T-helper 9 cell (primary cell): ENCODE measurements around the gene ATP6V1C2.
"Not testable (repeated sequence)": the region's sequence is repeated elsewhere in the genome, so short reads cannot be mapped to it uniquely, and the experiment has no call there.

ENCODE experiments used
- DNase-seq: peaks from one replicate; pipeline ENCODE4 v3.0.0-alpha.2; 2020

The ATP6V1C2 gene

GRCh38 chr2:10787176-10787968 is 65.9 kb downstream of the ATP6V1C2 start:
- DNase-seq, result peak; percentile 14

- DNase-seq, result no peak
Observed at GRCh38 chr2:10788855-10789254, 67.4 kb downstream of the ATP6V1C2 start.

- DNase-seq, result no peak
Observed at GRCh38 chr2:10790228-10790973, 69.0 kb downstream of the ATP6V1C2 start.

- no peak for DNase-seq
Observed at GRCh38 chr2:10792001-10792634, 70.7 kb downstream of the ATP6V1C2 start.

- DNase-seq, result no peak
Observed at GRCh38 chr2:10792660-10793400, 71.4 kb downstream of the ATP6V1C2 start.

- DNase-seq, result no peak
Observed at GRCh38 chr2:10793816-10794215, 72.4 kb downstream of the ATP6V1C2 start.

GRCh38 chr2:10794876-10795275 is 73.4 kb downstream of the ATP6V1C2 start:
- DNase-seq, result no peak

- DNase-seq, result no peak
Observed at GRCh38 chr2:10795508-10796046, 74.1 kb downstream of the ATP6V1C2 start.

- no peak for DNase-seq
Observed at GRCh38 chr2:10796703-10797102, 75.3 kb downstream of the ATP6V1C2 start.

GRCh38 chr2:10798783-10799182 is 77.4 kb downstream of the ATP6V1C2 start:
- DNase-seq, result no peak

- DNase-seq, result no peak
Observed at GRCh38 chr2:10800163-10800562, 78.7 kb downstream of the ATP6V1C2 start.

- DNase-seq, result no peak
Observed at GRCh38 chr2:10802657-10803056, 81.2 kb downstream of the ATP6V1C2 start.

- DNase-seq, result not testable (repeated sequence)
Observed at GRCh38 chr2:10805990-10806389, 84.6 kb downstream of the ATP6V1C2 start.

- no peak for DNase-seq
Observed at GRCh38 chr2:10806543-10806942, 85.1 kb downstream of the ATP6V1C2 start.

GRCh38 chr2:10810202-10811161 is 89.1 kb downstream of the ATP6V1C2 start:
- DNase-seq, result no peak

- no peak for DNase-seq
Observed at GRCh38 chr2:10811517-10811916, 90.1 kb downstream of the ATP6V1C2 start.

- peak; percentile 95 for DNase-seq
Observed at GRCh38 chr2:10812362-10813162, 91.1 kb downstream of the ATP6V1C2 start, which contains the start of gene PDIA6. TSS of gene PDIA6 (minus strand) at chr2:10812785. CDS start at chr2:10812696, 89 bp downstream.

GRCh38 chr2:10813163-10814138 is 92.0 kb downstream of the ATP6V1C2 start:
- DNase-seq, result not testable (repeated sequence)

GRCh38 chr2:10814142-10814541 is 92.7 kb downstream of the ATP6V1C2 start:
- DNase-seq, result no peak
